WTC11 (cell line): ENCODE measurements around the gene GRIK2.

Experiments
- NR3C1 ChIP-seq: sonication (generic); formaldehyde crosslinking; conservative IDR thresholded peaks from 2 replicates; pipeline ENCODE4 v1.8.1; 2023; ENCODE audit warnings: low read depth, mild to moderate bottlenecking, missing genetic modification reagents
- TCF7 ChIP-seq: sonication (generic); formaldehyde crosslinking; IDR thresholded peaks from 2 replicates; pipeline ENCODE4 v1.8.0; 2022; ENCODE audit warnings: mild to moderate bottlenecking, low read depth, missing genetic modification reagents, moderate library complexity
- TP53 ChIP-seq: sonication (generic); formaldehyde crosslinking; IDR thresholded peaks from 2 replicates; pipeline ENCODE4 v1.8.1; 2023; ENCODE audit warnings: mild to moderate bottlenecking, missing genetic modification reagents
- TF ChIP-seq, protein P1 (sequence below): fragments of 200-600 bp; IDR thresholded peaks from 2 replicates; pipeline ENCODE4 v1.8.0; 2022; ENCODE audit warnings: antibody characterized with exemption
- TF ChIP-seq, protein P2 (sequence below): sonication (generic); formaldehyde crosslinking; IDR thresholded peaks from 2 replicates; pipeline ENCODE4 v1.8.0; 2022; ENCODE audit warnings: missing genetic modification reagents
- TF ChIP-seq, protein P3 (sequence below): sonication (generic); formaldehyde crosslinking; IDR thresholded peaks from 2 replicates; pipeline ENCODE4 v1.8.0; 2022; ENCODE audit warnings: mild to moderate bottlenecking, missing genetic modification reagents
- TF ChIP-seq, protein P4 (sequence below): sonication (generic); formaldehyde crosslinking; IDR thresholded peaks from 2 replicates; pipeline ENCODE4 v1.8.0; 2023; ENCODE audit warnings: missing genetic modification reagents

DNA sequence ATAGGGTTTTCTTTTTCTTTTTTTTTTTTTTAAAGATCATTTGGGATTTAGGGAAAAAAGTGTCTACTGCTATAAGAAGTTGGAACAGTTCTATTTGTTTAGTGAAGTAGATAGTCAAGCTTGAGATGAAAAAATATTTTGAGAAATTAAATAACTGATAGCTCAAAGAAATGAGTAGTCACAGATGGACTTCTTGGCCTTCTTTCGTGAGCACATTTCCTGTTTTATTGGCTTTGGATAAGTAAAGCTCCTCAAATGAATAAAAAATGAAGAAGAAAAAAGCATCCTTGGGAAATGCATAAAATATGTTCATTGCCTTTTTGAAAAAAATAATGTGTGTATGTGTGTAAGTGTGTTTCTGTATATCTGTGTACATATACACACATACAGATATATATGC lies 515.9 kb downstream of the GRIK2 start:
- TF ChIP-seq, protein P1, sequence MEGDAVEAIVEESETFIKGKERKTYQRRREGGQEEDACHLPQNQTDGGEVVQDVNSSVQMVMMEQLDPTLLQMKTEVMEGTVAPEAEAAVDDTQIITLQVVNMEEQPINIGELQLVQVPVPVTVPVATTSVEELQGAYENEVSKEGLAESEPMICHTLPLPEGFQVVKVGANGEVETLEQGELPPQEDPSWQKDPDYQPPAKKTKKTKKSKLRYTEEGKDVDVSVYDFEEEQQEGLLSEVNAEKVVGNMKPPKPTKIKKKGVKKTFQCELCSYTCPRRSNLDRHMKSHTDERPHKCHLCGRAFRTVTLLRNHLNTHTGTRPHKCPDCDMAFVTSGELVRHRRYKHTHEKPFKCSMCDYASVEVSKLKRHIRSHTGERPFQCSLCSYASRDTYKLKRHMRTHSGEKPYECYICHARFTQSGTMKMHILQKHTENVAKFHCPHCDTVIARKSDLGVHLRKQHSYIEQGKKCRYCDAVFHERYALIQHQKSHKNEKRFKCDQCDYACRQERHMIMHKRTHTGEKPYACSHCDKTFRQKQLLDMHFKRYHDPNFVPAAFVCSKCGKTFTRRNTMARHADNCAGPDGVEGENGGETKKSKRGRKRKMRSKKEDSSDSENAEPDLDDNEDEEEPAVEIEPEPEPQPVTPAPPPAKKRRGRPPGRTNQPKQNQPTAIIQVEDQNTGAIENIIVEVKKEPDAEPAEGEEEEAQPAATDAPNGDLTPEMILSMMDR: no peak
- no peak for TF ChIP-seq NR3C1 (CRISPR knock-in tag)
- TF ChIP-seq TCF7: no peak
- TF ChIP-seq, protein P2, sequence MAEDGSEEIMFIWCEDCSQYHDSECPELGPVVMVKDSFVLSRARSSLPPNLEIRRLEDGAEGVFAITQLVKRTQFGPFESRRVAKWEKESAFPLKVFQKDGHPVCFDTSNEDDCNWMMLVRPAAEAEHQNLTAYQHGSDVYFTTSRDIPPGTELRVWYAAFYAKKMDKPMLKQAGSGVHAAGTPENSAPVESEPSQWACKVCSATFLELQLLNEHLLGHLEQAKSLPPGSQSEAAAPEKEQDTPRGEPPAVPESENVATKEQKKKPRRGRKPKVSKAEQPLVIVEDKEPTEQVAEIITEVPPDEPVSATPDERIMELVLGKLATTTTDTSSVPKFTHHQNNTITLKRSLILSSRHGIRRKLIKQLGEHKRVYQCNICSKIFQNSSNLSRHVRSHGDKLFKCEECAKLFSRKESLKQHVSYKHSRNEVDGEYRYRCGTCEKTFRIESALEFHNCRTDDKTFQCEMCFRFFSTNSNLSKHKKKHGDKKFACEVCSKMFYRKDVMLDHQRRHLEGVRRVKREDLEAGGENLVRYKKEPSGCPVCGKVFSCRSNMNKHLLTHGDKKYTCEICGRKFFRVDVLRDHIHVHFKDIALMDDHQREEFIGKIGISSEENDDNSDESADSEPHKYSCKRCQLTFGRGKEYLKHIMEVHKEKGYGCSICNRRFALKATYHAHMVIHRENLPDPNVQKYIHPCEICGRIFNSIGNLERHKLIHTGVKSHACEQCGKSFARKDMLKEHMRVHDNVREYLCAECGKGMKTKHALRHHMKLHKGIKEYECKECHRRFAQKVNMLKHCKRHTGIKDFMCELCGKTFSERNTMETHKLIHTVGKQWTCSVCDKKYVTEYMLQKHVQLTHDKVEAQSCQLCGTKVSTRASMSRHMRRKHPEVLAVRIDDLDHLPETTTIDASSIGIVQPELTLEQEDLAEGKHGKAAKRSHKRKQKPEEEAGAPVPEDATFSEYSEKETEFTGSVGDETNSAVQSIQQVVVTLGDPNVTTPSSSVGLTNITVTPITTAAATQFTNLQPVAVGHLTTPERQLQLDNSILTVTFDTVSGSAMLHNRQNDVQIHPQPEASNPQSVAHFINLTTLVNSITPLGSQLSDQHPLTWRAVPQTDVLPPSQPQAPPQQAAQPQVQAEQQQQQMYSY (CRISPR knock-in tag): no peak
- TF ChIP-seq, protein P3, sequence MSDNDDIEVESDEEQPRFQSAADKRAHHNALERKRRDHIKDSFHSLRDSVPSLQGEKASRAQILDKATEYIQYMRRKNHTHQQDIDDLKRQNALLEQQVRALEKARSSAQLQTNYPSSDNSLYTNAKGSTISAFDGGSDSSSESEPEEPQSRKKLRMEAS (CRISPR knock-in tag): no peak
- TF ChIP-seq TP53 (CRISPR knock-in tag): no peak
- TF ChIP-seq, protein P4, sequence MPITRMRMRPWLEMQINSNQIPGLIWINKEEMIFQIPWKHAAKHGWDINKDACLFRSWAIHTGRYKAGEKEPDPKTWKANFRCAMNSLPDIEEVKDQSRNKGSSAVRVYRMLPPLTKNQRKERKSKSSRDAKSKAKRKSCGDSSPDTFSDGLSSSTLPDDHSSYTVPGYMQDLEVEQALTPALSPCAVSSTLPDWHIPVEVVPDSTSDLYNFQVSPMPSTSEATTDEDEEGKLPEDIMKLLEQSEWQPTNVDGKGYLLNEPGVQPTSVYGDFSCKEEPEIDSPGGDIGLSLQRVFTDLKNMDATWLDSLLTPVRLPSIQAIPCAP: no peak
